K562 (cell line): Measurements from ENCODE around the gene CMIP. TPM values are rescaled to one million over a fixed set of nuclear protein-coding genes. Genes with fewer than 3 reads are reported as not detected.
A peak's percentile ranks its signal among the peaks of the same experiment; 100 is the strongest.

Experiments used
- ARID1B ChIP-seq: fragments of 450-650 bp; IDR thresholded peaks from 2 replicates; pipeline ENCODE4 v1.6.1; 2016; ENCODE audit warnings: antibody characterized with exemption, mild to moderate bottlenecking, inconsistent platforms
- COPS2 ChIP-seq: fragments of 450-650 bp; conservative IDR thresholded peaks from 2 replicates; pipeline ENCODE4 v1.6.1; 2016; ENCODE audit warnings: mild to moderate bottlenecking, moderate library complexity
- EP400 ChIP-seq: fragments of 450-650 bp; IDR thresholded peaks from 2 replicates; pipeline ENCODE4 v1.6.1; 2017; ENCODE audit warnings: antibody characterized with exemption, mild to moderate bottlenecking, moderate library complexity
- GABPB2 ChIP-seq: fragments of 250-450 bp; sonication (Bioruptor Pico); conservative IDR thresholded peaks from 2 replicates; pipeline ENCODE4 v1.5.1; 2021; ENCODE audit warnings: mild to moderate bottlenecking
- HDAC2 ChIP-seq: fragments of 450-650 bp; IDR thresholded peaks from 2 replicates; pipeline ENCODE4 v1.6.1; 2016; ENCODE audit warnings: mild to moderate bottlenecking
- HDGF ChIP-seq: fragments of 450-650 bp; IDR thresholded peaks from 2 replicates; pipeline ENCODE4 v1.6.1; 2016
- HMGN3 ChIP-seq: IDR thresholded peaks from 2 replicates; pipeline ENCODE4 v1.6.1; 2011; ENCODE audit warnings: borderline replicate concordance, low read depth, mild to moderate bottlenecking, mixed read lengths, low read length; ENCODE audit not compliant: insufficient read length; ENCODE audit errors: extremely low read depth
- IFI16 ChIP-seq: fragments of 250-450 bp; sonication (Bioruptor Pico); IDR thresholded peaks from 2 replicates; pipeline ENCODE4 v2.1.2; 2022; ENCODE audit warnings: mild to moderate bottlenecking, inconsistent platforms
- JUND ChIP-seq, 2 experiments: IDR thresholded peaks; 2 replicates in 1 of 2; 3 replicates in 1 of 2; pipeline ENCODE4 v1.6.1; 2011; ENCODE audit warnings: borderline replicate concordance in 2 of 2, low read depth in 2 of 2, low read length in 2 of 2, improper control_type of control experiment in 1 of 2, missing biosample characterization in 1 of 2, missing genetic modification characterization in 1 of 2, missing genetic modification reagents in 1 of 2
- NCOA6 ChIP-seq: fragments of 450-650 bp; IDR thresholded peaks from 2 replicates; pipeline ENCODE4 v1.6.1; 2017; ENCODE audit warnings: mild to moderate bottlenecking
- PHF8 ChIP-seq: fragments of 200-600 bp; sonication (generic); IDR thresholded peaks from 2 replicates; pipeline ENCODE4 v1.6.1; 2012; ENCODE audit warnings: mixed run types, mild to moderate bottlenecking, inconsistent platforms, low read length, moderate library complexity, borderline replicate concordance
- RBM25 ChIP-seq: fragments of 200-400 bp; formaldehyde crosslinking; IDR thresholded peaks from 2 replicates; pipeline ENCODE4 v1.6.1; 2018; ENCODE audit warnings: low read length, low read depth, moderate library complexity; ENCODE audit not compliant: severe bottlenecking
- SMARCE1 ChIP-seq: fragments of 450-650 bp; IDR thresholded peaks from 2 replicates; pipeline ENCODE4 v1.7.1; 2016; ENCODE audit warnings: mild to moderate bottlenecking
- SNRNP70 ChIP-seq: fragments of 200-400 bp; formaldehyde crosslinking; optimal IDR thresholded peaks from 2 replicates; pipeline ENCODE3; 2017; ENCODE audit warnings: low read depth, low read length
- SP2 ChIP-seq: IDR thresholded peaks from 2 replicates; pipeline ENCODE4 v1.6.1; 2011; ENCODE audit warnings: mild to moderate bottlenecking, low read depth, low read length, moderate library complexity; ENCODE audit not compliant: poor library complexity, severe bottlenecking; ENCODE audit errors: extremely low read depth
- SPI1 ChIP-seq: IDR thresholded peaks from 2 replicates; pipeline ENCODE4 v1.6.1; 2011; ENCODE audit warnings: low read depth, low read length, control low read depth, borderline replicate concordance
- TCF7 ChIP-seq: sonication (generic); IDR thresholded peaks from 2 replicates; pipeline ENCODE4 v1.6.1; 2016; ENCODE audit warnings: antibody characterized with exemption, borderline replicate concordance
- TCF7L2 ChIP-seq: fragments of 150-350 bp; IDR thresholded peaks from 2 replicates; pipeline ENCODE4 v1.6.1; 2016; ENCODE audit warnings: low read depth, mild to moderate bottlenecking, low read length, moderate library complexity
- ZBTB26 ChIP-seq: fragments of 450-650 bp; formaldehyde crosslinking; IDR thresholded peaks from 2 replicates; pipeline ENCODE4 v1.4.0; 2022; ENCODE audit warnings: missing genetic modification characterization
- ZNF197 ChIP-seq: fragments of 200-800 bp; sonication (Bioruptor generic); IDR thresholded peaks from 2 replicates; pipeline ENCODE4 v1.6.1; 2016; ENCODE audit warnings: low read depth, missing genetic modification characterization, missing compliant biosample characterization
- ZNF583 ChIP-seq: fragments of 250-450 bp; sonication (Bioruptor Pico); IDR thresholded peaks from 2 replicates; pipeline ENCODE4 v1.4.0; 2020
- polyA plus RNA-seq, 8 experiments: library from polyadenylated mRNA; depleted of rRNA in 4 of 8; stranded (reverse) in 5 of 8; unstranded in 3 of 8; fragments of >200 nt; fragmentation: Nextera tagmentation in 2 of 8; fragmentation: Illumina TruSeq in 1 of 8; extraction: Ambion mirVana in 2 of 8; extraction: Trizol in 1 of 8; gene quantifications; 2 replicates each; pipeline versions ENCODE4 v1.2.1 to v1.2.3, GENCODE V29; 2011 to 2014; ENCODE audit warnings: inconsistent platforms in 1 of 8, missing spikeins in 1 of 8
- total RNA-seq, 7 experiments: library from RNA; depleted of rRNA in 6 of 7; stranded (reverse); fragments of >200 nt in 6 of 7; fragmentation: Illumina TruSeq in 2 of 7; extraction: Trizol in 2 of 7; gene quantifications; 2 replicates each; pipeline versions ENCODE4 v1.2.1 to v1.2.3, GENCODE V29; 2011 to 2021; ENCODE audit warnings: low replicate concordance in 1 of 7
- TF ChIP-seq, protein P1 (sequence below), 2 experiments: fragments of 250-450 bp in 1 of 2; fragments of 450-650 bp in 1 of 2; sonication (Bioruptor Pico) in 1 of 2; IDR thresholded peaks; 2 replicates each; pipeline versions ENCODE4 v1.6.1 to v1.8.0; 2016 to 2021; ENCODE audit warnings: mild to moderate bottlenecking in 2 of 2, moderate library complexity in 2 of 2, missing compliant biosample characterization in 1 of 2, missing genetic modification characterization in 1 of 2
- TF ChIP-seq, protein P2 (sequence below): fragments of 450-650 bp; formaldehyde crosslinking; IDR thresholded peaks from 2 replicates; pipeline ENCODE4 v1.4.0; 2020; ENCODE audit warnings: mild to moderate bottlenecking, moderate library complexity
- TF ChIP-seq, protein P3 (sequence below): fragments of 450-650 bp; IDR thresholded peaks from 2 replicates; pipeline ENCODE4 v1.6.1; 2016

Gene CMIP
- total and polyA plus RNA-seq, 9 of the 15 experiments (the other 6 are each of a cell fraction or from before 2014, with no cell fraction given), result 0.94 to 82.5 (median 10.3) TPM

DNA sequence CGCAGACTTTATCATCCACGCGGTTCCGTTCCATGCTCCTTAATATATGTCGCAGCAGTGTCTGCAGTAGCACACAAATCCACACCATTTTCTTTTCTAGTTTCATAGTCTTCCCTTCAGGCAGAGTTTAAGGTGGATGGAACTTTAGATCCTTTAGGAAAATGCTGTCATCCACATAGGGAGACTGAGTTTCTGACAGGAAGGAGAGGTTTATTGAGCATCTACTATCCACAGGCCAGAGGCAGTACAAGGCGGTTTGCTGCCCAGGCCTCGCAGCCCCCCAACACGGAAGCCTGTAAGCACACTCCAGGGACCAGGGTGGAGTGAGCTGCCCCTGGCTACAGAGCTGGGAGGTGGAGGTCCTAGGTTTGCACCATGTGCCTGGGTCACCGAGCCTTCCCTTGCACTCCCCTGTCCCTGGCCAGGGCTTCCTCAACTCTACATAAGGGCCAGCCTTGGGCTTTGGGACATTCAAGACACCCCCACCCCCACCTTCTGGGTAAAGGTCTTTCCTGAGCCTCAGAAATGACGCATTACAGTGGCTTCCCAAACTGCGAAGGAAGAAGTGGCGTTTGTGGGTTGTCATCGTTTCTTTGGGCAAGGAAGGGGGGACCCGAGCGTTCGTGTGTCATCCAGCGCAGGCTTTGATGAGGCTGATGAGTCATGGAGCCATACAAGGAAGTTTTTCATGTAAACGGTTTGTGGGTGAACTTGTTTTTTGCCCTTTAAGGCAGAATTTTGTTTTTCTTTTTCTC lies 188.0 kb downstream of the CMIP start (continued):
- TF ChIP-seq, protein P1, sequence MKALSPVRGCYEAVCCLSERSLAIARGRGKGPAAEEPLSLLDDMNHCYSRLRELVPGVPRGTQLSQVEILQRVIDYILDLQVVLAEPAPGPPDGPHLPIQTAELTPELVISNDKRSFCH (CRISPR knock-in tag; IDR thresholded peaks at IDR 0.05), result no peak
- TF ChIP-seq, protein P1 (tag; IDR thresholded peaks at IDR 0.05), result peak; percentile 28; the same call in 1 of the 2 replicates
- TF ChIP-seq TCF7 (peak; percentile 87; the same call in 1 of the 2 replicates), GABPB2 (no peak), ZNF197 (CRISPR knock-in tag) (0 out of 2 replicates have a peak, but pooled peaks have one; percentile 8), NCOA6 (no peak), SNRNP70 (no peak), SMARCE1 (peak; percentile 67; the same call in 1 of the 2 replicates), SP2 (no peak), EP400 (no peak), HDGF (0 out of 2 replicates have a peak, but pooled peaks have one; percentile 69), SPI1 (peak; percentile 34; the same call in 1 of the 2 replicates), IFI16 (no peak), HMGN3 (no peak), COPS2 (no peak), RBM25 (peak; percentile 32), PHF8 (peak; percentile 19; the same call in 1 of the 2 replicates), ARID1B (peak; percentile 70), TCF7L2 (peak; percentile 52; the same call in 1 of the 2 replicates), JUND (IDR thresholded peaks at IDR 0.05; ENCODE audit: borderline replicate concordance, low read depth, low read length) (peak; percentile 95), JUND (tag; IDR thresholded peaks at IDR 0.05; ENCODE audit: borderline replicate concordance, low read depth, low read length) (peak; percentile 95), HDAC2 (peak; percentile 42; the same call in 1 of the 2 replicates), ZNF583 (peak; percentile 17), ZBTB26 (no peak)
- TF ChIP-seq, protein P2, sequence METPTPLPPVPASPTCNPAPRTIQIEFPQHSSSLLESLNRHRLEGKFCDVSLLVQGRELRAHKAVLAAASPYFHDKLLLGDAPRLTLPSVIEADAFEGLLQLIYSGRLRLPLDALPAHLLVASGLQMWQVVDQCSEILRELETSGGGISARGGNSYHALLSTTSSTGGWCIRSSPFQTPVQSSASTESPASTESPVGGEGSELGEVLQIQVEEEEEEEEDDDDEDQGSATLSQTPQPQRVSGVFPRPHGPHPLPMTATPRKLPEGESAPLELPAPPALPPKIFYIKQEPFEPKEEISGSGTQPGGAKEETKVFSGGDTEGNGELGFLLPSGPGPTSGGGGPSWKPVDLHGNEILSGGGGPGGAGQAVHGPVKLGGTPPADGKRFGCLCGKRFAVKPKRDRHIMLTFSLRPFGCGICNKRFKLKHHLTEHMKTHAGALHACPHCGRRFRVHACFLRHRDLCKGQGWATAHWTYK, result peak; percentile 55; the same call in 1 of the 2 replicates
- TF ChIP-seq, protein P3, sequence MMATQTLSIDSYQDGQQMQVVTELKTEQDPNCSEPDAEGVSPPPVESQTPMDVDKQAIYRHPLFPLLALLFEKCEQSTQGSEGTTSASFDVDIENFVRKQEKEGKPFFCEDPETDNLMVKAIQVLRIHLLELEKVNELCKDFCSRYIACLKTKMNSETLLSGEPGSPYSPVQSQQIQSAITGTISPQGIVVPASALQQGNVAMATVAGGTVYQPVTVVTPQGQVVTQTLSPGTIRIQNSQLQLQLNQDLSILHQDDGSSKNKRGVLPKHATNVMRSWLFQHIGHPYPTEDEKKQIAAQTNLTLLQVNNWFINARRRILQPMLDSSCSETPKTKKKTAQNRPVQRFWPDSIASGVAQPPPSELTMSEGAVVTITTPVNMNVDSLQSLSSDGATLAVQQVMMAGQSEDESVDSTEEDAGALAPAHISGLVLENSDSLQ, result peak; percentile 40; the same call in 1 of the 2 replicates
